Activated B cell treated with CpG ODN at 0.5 μM for 24 hours (primary cell): Measurements from ENCODE around the gene BSCL2. TPM values are rescaled to one million over a fixed set of nuclear protein-coding genes. Genes with fewer than 3 reads are reported as not detected.

Experiments
- ATAC-seq: fragments of 200-7000 bp; cut with Tn5 transposase; one replicate; pipeline ENCODE4 v1.10.0; 2021; ENCODE audit warnings: low read depth, mild to moderate bottlenecking, moderate library complexity
- CTCF ChIA-PET: fragments of 350-600 bp; sonication (Branson Sonifier 250); formaldehyde crosslinking; loops from one replicate; lab custom pipeline; 2021; ENCODE audit warnings: antibody characterized with exemption; lab: Charles Lee
- POLR2A ChIA-PET: fragments of 350-600 bp; sonication (Branson Sonifier 250); formaldehyde crosslinking; loops from one replicate; lab custom pipeline; 2021; ENCODE audit warnings: antibody characterized with exemption; lab: Charles Lee
- DNase-seq: peaks from one replicate; pipeline ENCODE4 v3.0.0; 2022
- H3K27ac Mint-ChIP-seq: one replicate; pipeline ENCODE4 v1.8.0; 2020; ENCODE audit warnings: mixed read lengths
- H3K27me3 Mint-ChIP-seq: one replicate; pipeline ENCODE4 v1.8.0; 2021; ENCODE audit warnings: mixed read lengths
- H3K36me3 Mint-ChIP-seq: one replicate; pipeline ENCODE4 v1.8.0; 2021; ENCODE audit warnings: low read depth, mixed read lengths
- H3K4me1 Mint-ChIP-seq: one replicate; pipeline ENCODE4 v1.8.0; 2021; ENCODE audit warnings: mixed read lengths
- H3K4me3 Mint-ChIP-seq: one replicate; pipeline ENCODE4 v1.8.0; 2020; ENCODE audit warnings: mild to moderate bottlenecking, mixed read lengths
- H3K9me3 Mint-ChIP-seq: one replicate; pipeline ENCODE4 v1.8.0; 2020; ENCODE audit warnings: mixed read lengths
- CTCF ChIP-seq: fragments of 200-600 bp; IDR thresholded peaks from one replicate; pipeline ENCODE4 v1.8.0; 2022; ENCODE audit warnings: antibody characterized with exemption, mild to moderate bottlenecking
- intact Hi-C: fragments of 100-400 bp; cut with micrococcal nuclease; formaldehyde crosslinking; loops from one replicate; pipeline ENCODE4 v1.15.1; 2024
- total RNA-seq: library from RNA; stranded (reverse); gene quantifications from 2 replicates; pipeline ENCODE4 v1.2.3, GENCODE V29; 2022

The BSCL2 gene
- total RNA-seq, 1 donor from 2014 or later: 18.6 TPM

GRCh38 chr11:62728171-62728988 is 21.2 kb upstream of the BSCL2 start, which contains the start of gene TTC9C:
Gene TTC9C, plus strand, starts transcription at chr11:62728486. Its CDS starts 363 bp downstream, at chr11:62728849.
- Mint-ChIP-seq H3K4me3 (peak within 1 kb of the TSS; percentile 98), H3K36me3 (peaks cover 64% of the 10 kb centered on the region), H3K27ac (peak within 1 kb of the TSS; percentile 98), H3K9me3 (no peaks in the 10 kb centered on the region), H3K27me3 (no peaks in the 10 kb centered on the region), H3K4me1 (peaks cover 59% of the 10 kb centered on the region)
- ChIA-PET POLR2A (interaction anchor here (0.6 to 8.9 kb wide), 42 partner anchors 9 to 1498 kb away, joined by 3 to 193 read pairs (median 6); partner anchors contain the start of genes B3GAT3, BSCL2, C11orf98 and CSKMT), CTCF (interaction anchor here (0.8 to 1.2 kb wide), 5 partner anchors 25 to 136 kb away, joined by 3 to 7 read pairs (median 3); partner anchors contain the start of gene ZBTB3)
- DNase-seq: peak; percentile 72
- intact Hi-C loops: loop anchor here (1.0 to 2.0 kb wide), 6 partner anchors 26 to 153 kb away; partner anchors contain the start of genes UBXN1, UQCC3 and ZBTB3
- ATAC-seq: peak; percentile 29
- no peak for TF ChIP-seq CTCF

GRCh38 chr11:62727872-62728170 is 20.6 kb upstream of the BSCL2 start:
- TF ChIP-seq CTCF: no peak
- Mint-ChIP-seq H3K4me3 (peak overlapping the region; percentile 98), H3K27me3 (no peaks in the 10 kb centered on the region), H3K4me1 (peaks cover 54% of the 10 kb centered on the region), H3K36me3 (peaks cover 64% of the 10 kb centered on the region), H3K27ac (peak overlapping the region; percentile 98), H3K9me3 (no peaks in the 10 kb centered on the region)
- POLR2A ChIA-PET: interaction anchor here (0.5 to 8.9 kb wide), 57 partner anchors 9 to 1498 kb away, joined by 3 to 193 read pairs (median 6); partner anchors contain the start of genes B3GAT3, BSCL2, C11orf98 and CSKMT
- CTCF ChIA-PET: interaction anchor here (0.6 to 1.1 kb wide), 6 partner anchors 26 to 303 kb away, joined by 3 to 4 read pairs (median 3); partner anchors contain the start of genes TUT1, WDR74 and ZBTB3
- DNase-seq (peak; percentile 67), ATAC-seq (peak; percentile 58)
- intact Hi-C loops: loop anchor here (1.0 to 2.0 kb wide), 13 partner anchors 19 to 153 kb away; partner anchors contain the start of genes GANAB, INTS5, TAF6L and TMEM179B

- H3K9me3 Mint-ChIP-seq: no peaks in the 10 kb centered on the region
- no peaks in the 10 kb centered on the region for H3K27me3 Mint-ChIP-seq
Measured at GRCh38 chr11:62727165-62727871, 20.1 kb upstream of the BSCL2 start, which contains the start of gene HNRNPUL2. Gene HNRNPUL2, minus strand, starts transcription at chr11:62727457. Its CDS starts 301 bp downstream, at chr11:62727156.

GRCh38 chr11:62726915-62727164 is 19.6 kb upstream of the BSCL2 start:
- no peak for DNase-seq
- CTCF ChIA-PET: interaction anchor here (1.0 to 1.5 kb wide), 3 partner anchors 60 to 136 kb away, joined by 3 to 4 read pairs (median 3); partner anchors contain the start of gene TUT1
- TF ChIP-seq CTCF: no peak

More at GRCh38 chr11:62727165-62727871, 20.1 kb upstream of the BSCL2 start, which contains the start of gene HNRNPUL2:
- ChIA-PET CTCF (interaction anchor here (0.6 to 1.1 kb wide), 5 partner anchors 26 to 302 kb away, joined by 3 to 4 read pairs (median 3); partner anchors contain the start of genes TUT1, WDR74 and ZBTB3), POLR2A (interaction anchor here (0.5 to 8.9 kb wide), 56 partner anchors 8 to 1372 kb away, joined by 3 to 193 read pairs (median 6); partner anchors contain the start of genes B3GAT3, BSCL2, C11orf98 and CSKMT)
- H3K4me3 Mint-ChIP-seq: peak within 1 kb of the TSS; percentile 98
- peaks cover 55% of the 10 kb centered on the region for H3K4me1 Mint-ChIP-seq
- H3K36me3 Mint-ChIP-seq: peaks cover 67% of the 10 kb centered on the region
- DNase-seq: peak; percentile 97
- ATAC-seq: peak; percentile 84
- TF ChIP-seq CTCF: no peak
- peak within 1 kb of the TSS; percentile 98 for H3K27ac Mint-ChIP-seq
- intact Hi-C loops: loop anchor here (1.0 to 2.0 kb wide), 7 partner anchors 18 to 136 kb away; partner anchors contain the start of genes GANAB, INTS5, TAF6L and TMEM179B

More at GRCh38 chr11:62726915-62727164, 19.6 kb upstream of the BSCL2 start:
- H3K27me3 Mint-ChIP-seq: no peaks in the 10 kb centered on the region
- peaks cover 72% of the 10 kb centered on the region for H3K36me3 Mint-ChIP-seq
- peaks cover 55% of the 10 kb centered on the region for H3K4me1 Mint-ChIP-seq
- H3K27ac Mint-ChIP-seq: peak overlapping the region; percentile 98
- intact Hi-C loops: loop anchor here (1.0 to 2.0 kb wide), 7 partner anchors 18 to 136 kb away; partner anchors contain the start of genes GANAB, INTS5, TAF6L and TMEM179B
- POLR2A ChIA-PET: interaction anchor here (0.7 to 8.9 kb wide), 42 partner anchors 8 to 759 kb away, joined by 3 to 193 read pairs (median 7); partner anchors contain the start of genes B3GAT3, BSCL2, C11orf98 and CSKMT
- no peak for ATAC-seq
- peak overlapping the region; percentile 98 for H3K4me3 Mint-ChIP-seq
- no peaks in the 10 kb centered on the region for H3K9me3 Mint-ChIP-seq
